Activated B cell treated with CpG ODN at 0.5 μM for 24 hours (primary cell): ENCODE data around the gene RNF214. TPM values are rescaled to one million over a fixed set of nuclear protein-coding genes. Genes with fewer than 3 reads are reported as not detected.

Experiments
- ATAC-seq: fragments of 200-7000 bp; cut with Tn5 transposase; one replicate; pipeline ENCODE4 v1.10.0; 2021; ENCODE audit warnings: low read depth, mild to moderate bottlenecking, moderate library complexity
- CTCF ChIA-PET: fragments of 350-600 bp; sonication (Branson Sonifier 250); formaldehyde crosslinking; loops from one replicate; lab custom pipeline; 2021; ENCODE audit warnings: antibody characterized with exemption; lab: Charles Lee
- POLR2A ChIA-PET: fragments of 350-600 bp; sonication (Branson Sonifier 250); formaldehyde crosslinking; loops from one replicate; lab custom pipeline; 2021; ENCODE audit warnings: antibody characterized with exemption; lab: Charles Lee
- DNase-seq: peaks from one replicate; pipeline ENCODE4 v3.0.0; 2022
- H3K27ac Mint-ChIP-seq: one replicate; pipeline ENCODE4 v1.8.0; 2020; ENCODE audit warnings: mixed read lengths
- H3K27me3 Mint-ChIP-seq: one replicate; pipeline ENCODE4 v1.8.0; 2021; ENCODE audit warnings: mixed read lengths
- H3K36me3 Mint-ChIP-seq: one replicate; pipeline ENCODE4 v1.8.0; 2021; ENCODE audit warnings: low read depth, mixed read lengths
- H3K4me1 Mint-ChIP-seq: one replicate; pipeline ENCODE4 v1.8.0; 2021; ENCODE audit warnings: mixed read lengths
- H3K4me3 Mint-ChIP-seq: one replicate; pipeline ENCODE4 v1.8.0; 2020; ENCODE audit warnings: mild to moderate bottlenecking, mixed read lengths
- H3K9me3 Mint-ChIP-seq: one replicate; pipeline ENCODE4 v1.8.0; 2020; ENCODE audit warnings: mixed read lengths
- intact Hi-C: fragments of 100-400 bp; cut with micrococcal nuclease; formaldehyde crosslinking; loops from one replicate; pipeline ENCODE4 v1.15.1; 2024
- total RNA-seq: library from RNA; stranded (reverse); gene quantifications from 2 replicates; pipeline ENCODE4 v1.2.3, GENCODE V29; 2022
- TF ChIP-seq, protein P1 (sequence below): fragments of 200-600 bp; IDR thresholded peaks from one replicate; pipeline ENCODE4 v1.8.0; 2022; ENCODE audit warnings: antibody characterized with exemption, mild to moderate bottlenecking

Gene RNF214
- total RNA-seq, 1 donor from 2014 or later = 18.7 TPM

DNA sequence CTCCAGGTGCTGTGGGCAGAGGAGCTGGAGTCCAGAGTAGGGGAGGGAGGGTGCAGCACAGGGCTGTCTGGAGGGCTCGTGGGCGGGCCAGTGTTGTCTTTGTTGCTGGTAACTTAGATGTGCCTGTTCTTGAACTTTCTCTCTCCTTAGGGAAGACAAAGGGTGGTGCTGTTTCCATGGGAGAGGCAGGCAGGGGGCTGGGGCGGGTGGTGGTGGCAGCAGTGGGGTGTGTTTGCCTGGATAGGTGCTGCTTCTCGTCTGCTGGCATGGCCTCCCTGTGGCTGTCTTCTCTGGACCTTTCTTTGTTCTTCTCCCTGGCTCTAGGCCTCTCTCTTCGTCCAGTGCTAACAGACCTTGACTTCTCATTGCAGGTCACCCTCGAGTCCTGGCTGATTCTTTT lies 45.5 kb upstream of the RNF214 start:
- Mint-ChIP-seq H3K4me1 (peaks cover 79% of the 10 kb centered on the region), H3K4me3 (peak overlapping the region; percentile 42), H3K27ac (peak overlapping the region; percentile 94), H3K9me3 (no peaks in the 10 kb centered on the region), H3K27me3 (no peaks in the 10 kb centered on the region), H3K36me3 (peaks cover 74% of the 10 kb centered on the region)
- POLR2A ChIA-PET = interaction anchor here (2.4 to 5.9 kb wide), 2 partner anchors 42 to 44 kb away, joined by 21 to 37 read pairs; partner anchors contain the start of gene PAFAH1B2
- CTCF ChIA-PET = no interaction called here
- intact Hi-C loops = no loop called here
- ATAC-seq = no peak
- TF ChIP-seq, protein P1, sequence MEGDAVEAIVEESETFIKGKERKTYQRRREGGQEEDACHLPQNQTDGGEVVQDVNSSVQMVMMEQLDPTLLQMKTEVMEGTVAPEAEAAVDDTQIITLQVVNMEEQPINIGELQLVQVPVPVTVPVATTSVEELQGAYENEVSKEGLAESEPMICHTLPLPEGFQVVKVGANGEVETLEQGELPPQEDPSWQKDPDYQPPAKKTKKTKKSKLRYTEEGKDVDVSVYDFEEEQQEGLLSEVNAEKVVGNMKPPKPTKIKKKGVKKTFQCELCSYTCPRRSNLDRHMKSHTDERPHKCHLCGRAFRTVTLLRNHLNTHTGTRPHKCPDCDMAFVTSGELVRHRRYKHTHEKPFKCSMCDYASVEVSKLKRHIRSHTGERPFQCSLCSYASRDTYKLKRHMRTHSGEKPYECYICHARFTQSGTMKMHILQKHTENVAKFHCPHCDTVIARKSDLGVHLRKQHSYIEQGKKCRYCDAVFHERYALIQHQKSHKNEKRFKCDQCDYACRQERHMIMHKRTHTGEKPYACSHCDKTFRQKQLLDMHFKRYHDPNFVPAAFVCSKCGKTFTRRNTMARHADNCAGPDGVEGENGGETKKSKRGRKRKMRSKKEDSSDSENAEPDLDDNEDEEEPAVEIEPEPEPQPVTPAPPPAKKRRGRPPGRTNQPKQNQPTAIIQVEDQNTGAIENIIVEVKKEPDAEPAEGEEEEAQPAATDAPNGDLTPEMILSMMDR = no peak
- DNase-seq = no peak

DNA sequence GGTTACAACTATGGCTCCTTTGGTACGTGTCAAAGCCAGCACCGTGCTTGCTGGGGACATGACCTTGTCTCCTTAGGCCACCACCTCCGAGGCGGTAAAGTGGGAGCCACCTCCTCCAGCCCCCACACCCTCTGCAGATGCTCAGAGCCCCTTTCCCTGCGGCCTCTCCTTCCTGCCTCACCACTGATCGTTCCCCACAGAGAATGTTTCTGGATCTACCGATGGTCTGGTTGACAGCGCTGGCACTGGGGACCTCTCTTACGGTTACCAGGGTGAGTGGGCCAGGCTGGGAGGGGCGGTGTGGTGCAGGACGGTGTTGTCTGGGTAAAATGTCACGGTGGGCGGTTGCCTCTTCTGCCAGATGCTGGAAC lies 45.1 kb upstream of the RNF214 start:
- Mint-ChIP-seq H3K9me3 (no peaks in the 10 kb centered on the region), H3K36me3 (peaks cover 77% of the 10 kb centered on the region), H3K27ac (peak overlapping the region; percentile 94), H3K4me1 (peaks cover 81% of the 10 kb centered on the region), H3K4me3 (peak overlapping the region; percentile 42), H3K27me3 (no peaks in the 10 kb centered on the region)
- ATAC-seq = no peak
- CTCF ChIA-PET = no interaction called here
- TF ChIP-seq, protein P1 = no peak
- intact Hi-C loops = no loop called here
- no peak for DNase-seq
- POLR2A ChIA-PET = interaction anchor here (5.9 kb wide), 1 partner anchor 43 kb away, joined by 37 read pairs; the partner anchor contains the start of gene PAFAH1B2

DNA sequence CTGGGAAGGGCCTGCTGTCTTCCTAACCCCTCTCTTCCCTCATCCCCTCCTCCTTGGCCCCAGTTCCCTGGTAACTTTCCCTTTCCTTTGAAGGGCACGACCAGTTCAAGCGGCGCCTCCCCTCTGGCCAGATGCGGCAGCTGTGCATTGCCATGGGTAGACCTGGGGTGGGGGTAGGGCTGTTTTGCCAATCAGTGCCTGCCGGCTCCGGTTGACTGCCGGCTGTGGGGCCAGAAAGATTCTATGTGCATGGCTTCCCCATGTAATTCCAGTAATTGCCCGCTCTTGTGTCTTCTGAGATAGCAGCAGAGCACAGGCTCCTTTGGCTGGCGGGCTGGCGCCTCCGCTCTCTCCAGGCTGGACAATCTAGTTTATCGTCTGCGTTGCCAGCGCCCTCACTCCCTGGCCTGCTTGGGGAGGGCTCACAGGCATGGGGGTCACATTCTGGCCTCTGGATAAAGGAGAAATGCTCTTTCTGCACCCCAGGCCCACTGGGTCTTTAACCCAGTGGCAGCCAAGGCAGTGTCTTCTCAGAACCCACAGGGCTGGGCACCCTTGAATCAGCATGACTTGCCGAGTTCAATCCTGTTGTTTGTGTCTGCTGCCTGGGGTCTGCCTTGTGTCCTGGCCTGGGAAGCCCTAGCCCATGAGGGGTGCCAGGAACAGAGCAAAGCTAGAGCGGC lies 44.5 kb upstream of the RNF214 start:
- CTCF ChIA-PET = interaction anchor here (1.3 kb wide), 1 partner anchor 39 kb away, joined by 3 read pairs; no protein-coding TSS in a partner anchor
- Mint-ChIP-seq H3K27me3 (no peaks in the 10 kb centered on the region), H3K27ac (peak overlapping the region; percentile 94)

DNA sequence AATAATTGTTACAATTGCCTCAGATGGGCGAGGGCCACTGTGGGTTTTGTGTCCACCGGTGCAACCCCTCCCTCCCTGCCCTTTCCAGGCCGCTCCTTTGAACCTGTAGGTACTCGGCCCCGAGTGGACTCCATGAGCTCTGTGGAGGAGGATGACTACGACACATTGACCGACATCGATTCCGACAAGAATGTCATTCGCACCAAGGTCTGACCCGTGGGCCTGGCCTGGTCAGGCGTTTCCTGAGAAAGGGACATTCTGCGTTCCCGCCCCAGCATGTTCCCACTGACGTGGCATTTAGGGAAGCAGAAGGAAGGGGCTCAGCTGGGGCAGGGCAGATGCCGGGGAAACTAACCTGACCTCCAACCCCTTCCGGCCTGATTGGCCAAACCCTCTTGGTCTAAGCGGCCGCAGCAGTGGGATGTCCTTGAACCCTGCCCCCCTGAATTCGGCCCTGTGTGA lies 43.8 kb upstream of the RNF214 start:
- Mint-ChIP-seq H3K36me3 (peaks cover 77% of the 10 kb centered on the region), H3K4me3 (peak overlapping the region; percentile 74), H3K4me1 (peaks cover 83% of the 10 kb centered on the region), H3K9me3 (no peaks in the 10 kb centered on the region), H3K27ac (peak overlapping the region; percentile 94), H3K27me3 (no peaks in the 10 kb centered on the region)
- DNase-seq (no peak), ATAC-seq (no peak)
- POLR2A ChIA-PET = interaction anchor here (0.5 to 5.9 kb wide), 9 partner anchors 10 to 259 kb away, joined by 3 to 63 read pairs (median 5); partner anchors contain the start of genes PAFAH1B2, RNF214 and SIDT2
- intact Hi-C loops = loop anchor here (1.0 to 2.0 kb wide), 6 partner anchors 10 to 90 kb away; partner anchors contain the start of genes PAFAH1B2, PCSK7, RNF214 and SIDT2
- TF ChIP-seq, protein P1 = no peak
- CTCF ChIA-PET = interaction anchor here (1.2 to 1.3 kb wide), 2 partner anchors 14 to 38 kb away, joined by 3 read pairs; no protein-coding TSS in a partner anchor

More for the DNA sequence above, 44.5 kb upstream of the RNF214 start:
- TF ChIP-seq, protein P1 = no peak
- Mint-ChIP-seq H3K36me3 (peaks cover 76% of the 10 kb centered on the region), H3K4me3 (no peak overlapping the region), H3K4me1 (peaks cover 82% of the 10 kb centered on the region), H3K9me3 (no peaks in the 10 kb centered on the region)
- intact Hi-C loops = loop anchor here (2.0 kb wide), 2 partner anchors 15 to 39 kb away; no protein-coding TSS in a partner anchor
- POLR2A ChIA-PET = interaction anchor here (1.2 to 5.9 kb wide), 5 partner anchors 9 to 43 kb away, joined by 3 to 63 read pairs (median 13); partner anchors contain the start of genes PAFAH1B2 and SIDT2
- DNase-seq (no peak), ATAC-seq (no peak)
